GM23338 (cell line): ENCODE data around the gene PDGFRA. TPM values are rescaled to one million over a fixed set of nuclear protein-coding genes. Genes with fewer than 3 reads are reported as not detected.

Source experiments
- ATAC-seq: fragments of 200-7000 bp; cut with Tn5 transposase; 3 replicates; pipeline ENCODE4 v1.9.1; 2020
- DNase-seq: peaks from one replicate; pipeline ENCODE4 v3.0.0-alpha.2; 2015; ENCODE audit warnings: low spot score
- H2AFZ ChIP-seq: fragments of 200-600 bp; sonication (generic); 2 replicates; pipeline ENCODE4 v1.8.0; 2016; ENCODE audit warnings: antibody characterized with exemption, mild to moderate bottlenecking, moderate library complexity
- H3F3A ChIP-seq: fragments of 200-600 bp; sonication (generic); replicated peaks from 2 replicates; pipeline ENCODE4 v1.8.0; 2017; ENCODE audit warnings: antibody characterized with exemption, mixed run types, low read depth
- H3K27ac ChIP-seq: fragments of 200-600 bp; sonication (generic); 2 replicates; pipeline ENCODE4 v1.6.1; 2016; ENCODE audit warnings: low read depth
- H3K27me3 ChIP-seq: fragments of 200-600 bp; sonication (generic); 2 replicates; pipeline ENCODE4 v1.8.0; 2016; ENCODE audit warnings: mild to moderate bottlenecking, mixed run types, moderate library complexity; ENCODE audit not compliant: insufficient read depth
- H3K36me3 ChIP-seq: fragments of 200-600 bp; sonication (generic); 2 replicates; pipeline ENCODE4 v1.8.0; 2016; ENCODE audit warnings: mild to moderate bottlenecking; ENCODE audit not compliant: insufficient read depth
- H3K4me1 ChIP-seq: fragments of 200-600 bp; sonication (generic); 2 replicates; pipeline ENCODE4 v1.8.0; 2016; ENCODE audit warnings: mild to moderate bottlenecking, moderate library complexity; ENCODE audit not compliant: insufficient read depth
- H3K4me2 ChIP-seq: fragments of 200-600 bp; sonication (generic); 2 replicates; pipeline ENCODE4 v1.7.1; 2017; ENCODE audit warnings: mixed run types
- H3K4me3 ChIP-seq: fragments of 200-600 bp; sonication (generic); 2 replicates; pipeline ENCODE4 v1.6.1; 2016; ENCODE audit warnings: mixed run types
- H3K79me2 ChIP-seq: fragments of 200-600 bp; sonication (generic); replicated peaks from 2 replicates; pipeline ENCODE4 v1.8.0; 2017; ENCODE audit warnings: mild to moderate bottlenecking; ENCODE audit not compliant: insufficient read depth
- H3K9me2 ChIP-seq: fragments of 200-600 bp; sonication (generic); 2 replicates; pipeline ENCODE4 v1.8.0; 2017; ENCODE audit not compliant: insufficient read depth
- H4K20me1 ChIP-seq: fragments of 200-600 bp; sonication (generic); replicated peaks from 2 replicates; pipeline ENCODE4 v1.8.0; 2017; ENCODE audit warnings: mild to moderate bottlenecking; ENCODE audit not compliant: insufficient read depth
- H3K27ac Mint-ChIP-seq: 2 replicates; pipeline ENCODE4 v1.8.0; 2020; ENCODE audit warnings: inconsistent platforms, mild to moderate bottlenecking, moderate library complexity, mixed read lengths
- H3K27me3 Mint-ChIP-seq: 3 replicates; pipeline ENCODE4 v1.8.0; 2022; ENCODE audit warnings: low read depth, mild to moderate bottlenecking, moderate library complexity, mixed read lengths, inconsistent platforms; ENCODE audit not compliant: insufficient read depth, poor library complexity
- H3K36me3 Mint-ChIP-seq: 3 replicates; pipeline ENCODE4 v1.8.0; 2021; ENCODE audit warnings: low read depth, mild to moderate bottlenecking, inconsistent platforms, moderate library complexity, mixed read lengths
- H3K4me1 Mint-ChIP-seq: 3 replicates; pipeline ENCODE4 v1.8.0; 2020; ENCODE audit warnings: mild to moderate bottlenecking, inconsistent platforms, mixed read lengths
- H3K4me3 Mint-ChIP-seq: 3 replicates; pipeline ENCODE4 v1.8.0; 2021; ENCODE audit warnings: moderate library complexity, mild to moderate bottlenecking, inconsistent platforms, mixed read lengths
- H3K9me3 Mint-ChIP-seq: 3 replicates; pipeline ENCODE4 v1.8.0; 2020; ENCODE audit warnings: moderate library complexity, mild to moderate bottlenecking, inconsistent platforms, mixed read lengths
- CREB1 ChIP-seq: fragments of 250-450 bp; sonication (Bioruptor Pico); IDR thresholded peaks from 2 replicates; pipeline ENCODE4 v1.5.0; 2020; ENCODE audit warnings: low read depth, mild to moderate bottlenecking, moderate library complexity
- CTCF ChIP-seq, 2 experiments: fragments of 200-600 bp in 1 of 2; sonication (generic) in 1 of 2; conservative IDR thresholded peaks; 2 replicates each; pipeline versions ENCODE4 v1.5.1 to v1.6.1; 2016 to 2017; ENCODE audit warnings: antibody characterized with exemption in 2 of 2, low read depth in 2 of 2, mild to moderate bottlenecking in 2 of 2, moderate library complexity in 1 of 2
- ETS1 ChIP-seq: IDR thresholded peaks from 2 replicates; pipeline ENCODE4 v1.6.1; 2016; ENCODE audit warnings: antibody characterized with exemption
- EZH2 ChIP-seq: fragments of 200-600 bp; sonication (generic); IDR thresholded peaks from one replicate; pipeline ENCODE4 v1.8.0; 2017; ENCODE audit warnings: antibody characterized with exemption, mild to moderate bottlenecking, low read depth; ENCODE audit not compliant: unreplicated experiment
- EZH2phosphoT487 ChIP-seq: fragments of 200-600 bp; sonication (generic); IDR thresholded peaks from one replicate; pipeline ENCODE4 v1.8.1; 2018; ENCODE audit warnings: antibody characterized with exemption; ENCODE audit not compliant: unreplicated experiment
- JUNB ChIP-seq: IDR thresholded peaks from one replicate; pipeline ENCODE4 v1.6.1; 2016; ENCODE audit warnings: antibody characterized with exemption; ENCODE audit not compliant: unreplicated experiment
- NANOG ChIP-seq: IDR thresholded peaks from 2 replicates; pipeline ENCODE4 v1.6.1; 2016; ENCODE audit warnings: antibody characterized with exemption, borderline replicate concordance
- POLR2AphosphoS5 ChIP-seq: IDR thresholded peaks from 2 replicates; pipeline ENCODE4 v1.6.1; 2016; ENCODE audit warnings: antibody characterized with exemption, low read depth
- STAT1 ChIP-seq: IDR thresholded peaks from one replicate; pipeline ENCODE4 v1.6.1; 2016; ENCODE audit warnings: antibody characterized with exemption; ENCODE audit not compliant: unreplicated experiment
- ZNF114 ChIP-seq: fragments of 250-450 bp; sonication (Bioruptor Pico); IDR thresholded peaks from 2 replicates; pipeline ENCODE4 v1.5.0; 2020; ENCODE audit warnings: mild to moderate bottlenecking, moderate library complexity
- ZNF331 ChIP-seq: fragments of 250-450 bp; sonication (Bioruptor Pico); IDR thresholded peaks from 2 replicates; pipeline ENCODE4 v1.5.0; 2020; ENCODE audit warnings: low read depth, mild to moderate bottlenecking, moderate library complexity
- ZNF462 ChIP-seq: fragments of 250-450 bp; sonication (Bioruptor Pico); IDR thresholded peaks from 2 replicates; pipeline ENCODE4 v1.5.0; 2020; ENCODE audit warnings: mild to moderate bottlenecking, moderate library complexity
- polyA plus RNA-seq: library from polyadenylated mRNA; unstranded; fragments of >200 nt; fragmentation: Nextera tagmentation; extraction: Ambion mirVana; gene quantifications from 2 replicates; pipeline ENCODE4 v1.2.1, GENCODE V29; 2016
- total RNA-seq: library from RNA; depleted of rRNA; stranded (reverse); fragments of >200 nt; shearing (Covaris generic); gene quantifications from 2 replicates; pipeline ENCODE4 v1.2.3, GENCODE V29; 2014
- TF ChIP-seq, protein P1 (sequence below): IDR thresholded peaks from one replicate; pipeline ENCODE4 v1.6.1; 2018; ENCODE audit warnings: antibody characterized with exemption; ENCODE audit not compliant: unreplicated experiment

The PDGFRA gene
- total and polyA plus RNA-seq, 2 experiments from 2014 or later: 8.0 to 10.8 TPM

GRCh38 chr4:54213761-54214160 is 15.3 kb upstream of the PDGFRA start:
- H3K9me2 ChIP-seq: 0 out of 2 replicates have a peak, but pooled peaks cover 5% of the 10 kb centered on the region

More at GRCh38 chr4:54213761-54214160, 15.3 kb upstream of the PDGFRA start:
- Mint-ChIP-seq H3K36me3 (peaks cover 3% of the 10 kb centered on the region; the same call in 2 of the 3 replicates), H3K4me1 (peaks cover 3% of the 10 kb centered on the region; the same call in 1 of the 3 replicates), H3K4me3 (no peak overlapping the region), H3K27me3 (peaks cover 22% of the 10 kb centered on the region), H3K9me3 (peaks cover 3% of the 10 kb centered on the region; the same call in 2 of the 3 replicates), H3K27ac (no peak overlapping the region)
- Histone ChIP-seq H3F3A (no peaks in the 10 kb centered on the region), H3K36me3 (no peaks in the 10 kb centered on the region), H3K27ac (no peak overlapping the region), H3K4me3 (no peak overlapping the region), H2AFZ (no peak overlapping the region), H4K20me1 (no peaks in the 10 kb centered on the region), H3K4me2 (no peak overlapping the region), H3K27me3 (peaks cover 22% of the 10 kb centered on the region), H3K79me2 (no peaks in the 10 kb centered on the region), H3K4me1 (no peaks in the 10 kb centered on the region)
- ATAC-seq (no peak), DNase-seq (no peak)
- TF ChIP-seq CREB1 (no peak), ZNF462 (no peak), ETS1 (no peak), CTCF (conservative IDR thresholded peaks at IDR 0.05; ENCODE audit: low read depth in 2 of 2) (no peak), POLR2AphosphoS5 (no peak), ZNF114 (no peak), NANOG (no peak), JUNB (no peak), EZH2phosphoT487 (no peak), ZNF331 (CRISPR knock-in tag) (no peak), STAT1 (no peak), EZH2 (no peak)
- TF ChIP-seq, protein P1, sequence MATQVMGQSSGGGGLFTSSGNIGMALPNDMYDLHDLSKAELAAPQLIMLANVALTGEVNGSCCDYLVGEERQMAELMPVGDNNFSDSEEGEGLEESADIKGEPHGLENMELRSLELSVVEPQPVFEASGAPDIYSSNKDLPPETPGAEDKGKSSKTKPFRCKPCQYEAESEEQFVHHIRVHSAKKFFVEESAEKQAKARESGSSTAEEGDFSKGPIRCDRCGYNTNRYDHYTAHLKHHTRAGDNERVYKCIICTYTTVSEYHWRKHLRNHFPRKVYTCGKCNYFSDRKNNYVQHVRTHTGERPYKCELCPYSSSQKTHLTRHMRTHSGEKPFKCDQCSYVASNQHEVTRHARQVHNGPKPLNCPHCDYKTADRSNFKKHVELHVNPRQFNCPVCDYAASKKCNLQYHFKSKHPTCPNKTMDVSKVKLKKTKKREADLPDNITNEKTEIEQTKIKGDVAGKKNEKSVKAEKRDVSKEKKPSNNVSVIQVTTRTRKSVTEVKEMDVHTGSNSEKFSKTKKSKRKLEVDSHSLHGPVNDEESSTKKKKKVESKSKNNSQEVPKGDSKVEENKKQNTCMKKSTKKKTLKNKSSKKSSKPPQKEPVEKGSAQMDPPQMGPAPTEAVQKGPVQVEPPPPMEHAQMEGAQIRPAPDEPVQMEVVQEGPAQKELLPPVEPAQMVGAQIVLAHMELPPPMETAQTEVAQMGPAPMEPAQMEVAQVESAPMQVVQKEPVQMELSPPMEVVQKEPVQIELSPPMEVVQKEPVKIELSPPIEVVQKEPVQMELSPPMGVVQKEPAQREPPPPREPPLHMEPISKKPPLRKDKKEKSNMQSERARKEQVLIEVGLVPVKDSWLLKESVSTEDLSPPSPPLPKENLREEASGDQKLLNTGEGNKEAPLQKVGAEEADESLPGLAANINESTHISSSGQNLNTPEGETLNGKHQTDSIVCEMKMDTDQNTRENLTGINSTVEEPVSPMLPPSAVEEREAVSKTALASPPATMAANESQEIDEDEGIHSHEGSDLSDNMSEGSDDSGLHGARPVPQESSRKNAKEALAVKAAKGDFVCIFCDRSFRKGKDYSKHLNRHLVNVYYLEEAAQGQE: no peak
